ENCODE data around the gene GPR39.
"Not testable (repeated sequence)": the region's sequence is repeated elsewhere in the genome, so short reads cannot be mapped to it uniquely, and the experiment has no call there.

Gene GPR39

DNA sequence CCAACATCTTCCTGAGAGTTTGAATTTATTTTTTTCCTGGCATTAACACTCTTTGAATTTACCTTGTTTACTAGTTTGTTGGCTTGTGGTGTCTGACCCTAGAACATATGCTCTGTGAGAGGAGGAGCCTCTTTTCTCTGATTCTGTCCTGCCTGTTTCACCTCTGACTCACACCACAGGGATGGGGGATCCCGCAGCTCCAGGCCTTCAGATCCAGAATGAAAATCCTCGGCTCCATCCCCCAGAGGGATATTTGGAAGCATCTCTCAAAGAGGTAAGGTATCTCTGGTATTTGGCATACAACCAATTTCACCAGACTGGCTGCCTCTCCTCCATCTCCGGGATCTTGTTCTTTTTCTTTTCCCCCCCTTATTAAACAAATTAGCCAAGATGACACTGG, 104.7 kb downstream of the GPR39 start:
- CTCF ChIA-PET: interaction anchor here (1.1 kb wide), 1 partner anchor 26 kb away, joined by 4 read pairs; no protein-coding TSS in a partner anchor
- no peak overlapping the region for H3K4me3 ChIP-seq (ENCODE audit: low read depth, low read length)
- TF ChIP-seq, protein P1, sequence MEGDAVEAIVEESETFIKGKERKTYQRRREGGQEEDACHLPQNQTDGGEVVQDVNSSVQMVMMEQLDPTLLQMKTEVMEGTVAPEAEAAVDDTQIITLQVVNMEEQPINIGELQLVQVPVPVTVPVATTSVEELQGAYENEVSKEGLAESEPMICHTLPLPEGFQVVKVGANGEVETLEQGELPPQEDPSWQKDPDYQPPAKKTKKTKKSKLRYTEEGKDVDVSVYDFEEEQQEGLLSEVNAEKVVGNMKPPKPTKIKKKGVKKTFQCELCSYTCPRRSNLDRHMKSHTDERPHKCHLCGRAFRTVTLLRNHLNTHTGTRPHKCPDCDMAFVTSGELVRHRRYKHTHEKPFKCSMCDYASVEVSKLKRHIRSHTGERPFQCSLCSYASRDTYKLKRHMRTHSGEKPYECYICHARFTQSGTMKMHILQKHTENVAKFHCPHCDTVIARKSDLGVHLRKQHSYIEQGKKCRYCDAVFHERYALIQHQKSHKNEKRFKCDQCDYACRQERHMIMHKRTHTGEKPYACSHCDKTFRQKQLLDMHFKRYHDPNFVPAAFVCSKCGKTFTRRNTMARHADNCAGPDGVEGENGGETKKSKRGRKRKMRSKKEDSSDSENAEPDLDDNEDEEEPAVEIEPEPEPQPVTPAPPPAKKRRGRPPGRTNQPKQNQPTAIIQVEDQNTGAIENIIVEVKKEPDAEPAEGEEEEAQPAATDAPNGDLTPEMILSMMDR (IDR thresholded peaks at IDR 0.05; ENCODE audit: insufficient read depth, low read length, missing control alignments): no peak
- peak; percentile 14 for DNase-seq (ENCODE audit: low read depth, low spot score)
- POLR2A ChIA-PET: no interaction called here

GRCh38 chr2:132522901-132523300, 106.3 kb downstream of the GPR39 start:
- no peak overlapping the region for H3K4me3 ChIP-seq (ENCODE audit: low read depth, low read length)
- DNase-seq (ENCODE audit: low read depth, low spot score): no peak
- TF ChIP-seq, protein P1 (IDR thresholded peaks at IDR 0.05; ENCODE audit: insufficient read depth, low read length, missing control alignments): no peak
- CTCF ChIA-PET: interaction anchor here (1.5 to 1.6 kb wide), 2 partner anchors 19 to 24 kb away, joined by 3 to 5 read pairs; no protein-coding TSS in a partner anchor
- POLR2A ChIA-PET: no interaction called here

GRCh38 chr2:132537061-132537460, 120.5 kb downstream of the GPR39 start:
- POLR2A ChIA-PET; H3K4me3 ChIP-seq (ENCODE audit: low read depth, low read length): not testable (repeated sequence)
- DNase-seq (ENCODE audit: low read depth, low spot score): peak; percentile 33
- CTCF ChIA-PET: interaction anchor here (1.1 to 1.8 kb wide), 2 partner anchors 10 to 19 kb away, joined by 4 to 8 read pairs; no protein-coding TSS in a partner anchor

DNA sequence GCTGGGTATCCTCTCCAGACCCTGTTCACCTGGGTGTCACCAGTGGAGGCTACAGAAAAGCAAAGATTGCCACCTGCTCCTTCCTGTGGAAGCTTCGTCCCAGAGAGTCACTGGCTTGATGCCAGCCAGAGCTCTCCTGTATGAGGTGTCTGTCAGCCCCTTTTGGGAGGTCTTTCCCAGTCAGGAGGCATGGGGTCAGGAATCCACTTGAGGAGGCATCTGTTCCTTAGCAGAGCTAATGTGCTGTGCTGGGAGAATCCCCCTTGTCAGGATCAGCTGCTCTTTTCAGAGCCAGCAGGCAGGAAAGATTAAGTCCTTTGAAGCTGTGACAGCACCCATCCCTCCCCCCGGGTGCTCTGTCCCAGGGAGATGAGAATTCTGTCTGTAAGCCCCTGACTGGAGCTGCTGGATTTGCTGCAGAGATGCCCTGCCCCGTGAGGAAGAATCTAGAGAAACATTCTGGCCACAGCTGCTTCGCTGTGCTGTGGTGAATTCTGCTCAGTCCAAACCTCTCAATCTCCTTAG, 121.8 kb downstream of the GPR39 start:
- POLR2A ChIA-PET: no interaction called here
- TF ChIP-seq, protein P1 (IDR thresholded peaks at IDR 0.05; ENCODE audit: insufficient read depth, low read length, missing control alignments): no peak
- CTCF ChIA-PET: interaction anchor here (1.1 to 2.0 kb wide), 4 partner anchors 9 to 18 kb away, joined by 4 to 8 read pairs (median 5); no protein-coding TSS in a partner anchor
- DNase-seq (ENCODE audit: low read depth, low spot score): no peak
- no peak overlapping the region for H3K4me3 ChIP-seq (ENCODE audit: low read depth, low read length)

DNA sequence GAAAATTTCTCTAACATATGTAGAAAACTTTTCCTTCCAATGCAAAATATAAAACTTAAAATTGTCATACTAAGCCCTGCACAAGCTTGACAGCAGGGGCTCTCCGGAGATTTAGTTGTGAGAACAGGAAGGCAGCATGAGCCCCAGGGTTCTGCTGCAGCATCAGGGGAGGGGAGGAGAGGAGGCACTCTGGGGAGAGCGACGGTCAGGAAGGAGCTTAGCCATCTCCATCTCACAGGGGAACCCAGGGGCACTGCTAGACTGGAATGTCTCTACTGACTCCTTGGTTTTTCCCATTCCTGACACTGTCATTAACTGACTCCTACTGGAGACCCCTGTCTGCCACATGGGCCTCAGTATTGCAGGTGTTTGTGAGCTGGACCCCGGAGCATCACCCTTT, 123.6 kb downstream of the GPR39 start:
- DNase-seq (ENCODE audit: low read depth, low spot score): no peak
- TF ChIP-seq, protein P1 (IDR thresholded peaks at IDR 0.05; ENCODE audit: insufficient read depth, low read length, missing control alignments): no peak
- ChIA-PET CTCF (interaction anchor here (0.7 kb wide), 1 partner anchor 10 kb away, joined by 3 read pairs; no protein-coding TSS in a partner anchor), POLR2A (no interaction called here)
- no peak overlapping the region for H3K4me3 ChIP-seq (ENCODE audit: low read depth, low read length)

DNA sequence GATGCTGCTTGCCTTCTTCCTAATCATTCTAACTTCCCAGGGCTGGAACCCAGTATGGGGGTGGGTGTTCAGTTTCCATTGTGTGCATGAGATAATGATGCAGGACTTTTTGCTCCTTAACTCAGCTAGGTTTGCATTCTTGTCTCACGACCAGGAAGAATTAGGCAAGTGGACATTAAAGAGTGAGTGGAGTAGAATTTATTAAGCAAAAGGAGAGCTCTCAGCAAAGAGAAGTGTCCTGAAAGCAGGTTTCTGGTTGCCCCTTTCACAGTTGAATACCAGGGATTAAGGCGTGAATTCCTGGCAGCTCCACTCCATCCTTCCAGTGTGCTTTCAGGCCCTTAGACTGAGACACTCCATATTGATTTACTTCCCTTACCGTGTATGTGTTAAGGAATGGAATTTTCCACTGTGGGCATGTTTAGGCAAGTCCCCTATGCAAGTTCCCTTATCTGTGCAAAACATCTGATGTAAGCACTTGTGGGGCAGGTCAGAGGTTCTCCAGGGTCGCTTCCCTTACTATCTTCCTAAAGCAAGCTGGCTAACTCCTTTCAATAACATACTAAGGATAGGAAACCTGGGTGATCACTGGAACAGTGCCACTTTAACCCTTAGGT, 126.5 kb downstream of the GPR39 start:
- ChIA-PET CTCF (interaction anchor here (8.1 kb wide), 1 partner anchor 626 kb away, joined by 101 read pairs; no protein-coding TSS in a partner anchor), POLR2A (no interaction called here)
- TF ChIP-seq, protein P1 (IDR thresholded peaks at IDR 0.05; ENCODE audit: insufficient read depth, low read length, missing control alignments): no peak
- H3K4me3 ChIP-seq (ENCODE audit: low read depth, low read length): no peak overlapping the region
- DNase-seq (ENCODE audit: low read depth, low spot score): no peak
